Caco-2 (cell line): ENCODE results near the gene PAPOLG. TPM values are rescaled to one million over a fixed set of nuclear protein-coding genes. Genes with fewer than 3 reads are reported as not detected.

Experiments
- BruUV-seq: library from RNA; stranded (reverse); fragments of 400-500 nt; replicated peaks from 2 replicates; lab custom pipeline; 2021; lab: Mats Ljungman, UMichigan
- CTCF ChIA-PET: fragments of 300-600 bp; sonication (Branson Sonifier 250); formaldehyde crosslinking; loops from one replicate; lab custom pipeline; 2022; ENCODE audit warnings: antibody characterized with exemption; lab: Charles Lee
- POLR2A ChIA-PET: fragments of 300-600 bp; sonication (Branson Sonifier 250); formaldehyde crosslinking; loops from one replicate; lab custom pipeline; 2022; ENCODE audit warnings: antibody characterized with exemption; lab: Charles Lee
- DNase-seq, 2 experiments: peaks; one replicate each; pipeline versions ENCODE4 v3.0.0 to v3.0.0-alpha.2; 2020 to 2022
- H3K27me3 ChIP-seq: replicated peaks from 2 replicates; pipeline ENCODE4 v1.6.0; 2011; ENCODE audit warnings: low read length; ENCODE audit not compliant: control insufficient read depth, insufficient read depth
- H3K36me3 ChIP-seq: 2 replicates; pipeline ENCODE4 v1.5.1; 2011; ENCODE audit warnings: low read length; ENCODE audit not compliant: control insufficient read depth, insufficient read depth
- H3K4me1 ChIP-seq: fragments of 250-450 bp; sonication (Bioruptor Pico); 2 replicates; pipeline ENCODE4 v1.5.1; 2020; ENCODE audit warnings: mild to moderate bottlenecking
- H3K4me3 ChIP-seq: 2 replicates; pipeline ENCODE4 v1.5.1; 2011; ENCODE audit warnings: low read depth, mild to moderate bottlenecking, control low read depth, low read length
- H3K9me3 ChIP-seq: fragments of 250-450 bp; sonication (Bioruptor Pico); 2 replicates; pipeline ENCODE4 v1.5.1; 2020; ENCODE audit warnings: mild to moderate bottlenecking, moderate library complexity
- H3K27ac Mint-ChIP-seq: one replicate; pipeline ENCODE4 v1.8.0; 2022; ENCODE audit warnings: mixed read lengths; ENCODE audit not compliant: unreplicated experiment
- H3K27me3 Mint-ChIP-seq: one replicate; pipeline ENCODE4 v1.8.0; 2022; ENCODE audit warnings: mixed read lengths; ENCODE audit not compliant: insufficient read depth, unreplicated experiment
- H3K36me3 Mint-ChIP-seq: one replicate; pipeline ENCODE4 v1.8.0; 2022; ENCODE audit warnings: mild to moderate bottlenecking, mixed read lengths; ENCODE audit not compliant: insufficient read depth, unreplicated experiment
- H3K4me1 Mint-ChIP-seq: one replicate; pipeline ENCODE4 v1.8.0; 2022; ENCODE audit warnings: low read depth, mixed read lengths; ENCODE audit not compliant: unreplicated experiment
- H3K4me3 Mint-ChIP-seq: one replicate; pipeline ENCODE4 v1.8.0; 2022; ENCODE audit warnings: mild to moderate bottlenecking, moderate library complexity, mixed read lengths; ENCODE audit not compliant: unreplicated experiment
- H3K9me3 Mint-ChIP-seq: one replicate; pipeline ENCODE4 v1.8.0; 2022; ENCODE audit warnings: mixed read lengths; ENCODE audit not compliant: unreplicated experiment
- CTCF ChIP-seq, 2 experiments: fragments of 200-600 bp in 1 of 2; IDR thresholded peaks; 1 replicate in 1 of 2; 2 replicates in 1 of 2; pipeline versions ENCODE4 v1.5.1 to v1.8.0; 2011 to 2022; ENCODE audit warnings: antibody characterized with exemption in 1 of 2, control low read depth in 1 of 2, inconsistent platforms in 1 of 2, low read depth in 1 of 2, low read length in 1 of 2, mild to moderate bottlenecking in 1 of 2, moderate library complexity in 1 of 2; ENCODE audit not compliant: insufficient read depth in 1 of 2, severe bottlenecking in 1 of 2, unreplicated experiment in 1 of 2
- intact Hi-C: fragments of 100-400 bp; cut with micrococcal nuclease; formaldehyde crosslinking; loops from one replicate; pipeline ENCODE4 v1.10.0; 2022; ENCODE audit not compliant: unreplicated experiment
- total RNA-seq: library from RNA; stranded (reverse); gene quantifications from 2 replicates; pipeline ENCODE4 v1.2.3, GENCODE V29; 2022

PAPOLG gene
- total RNA-seq, 1 experiment from 2014 or later, result 14.4 TPM

DNA sequence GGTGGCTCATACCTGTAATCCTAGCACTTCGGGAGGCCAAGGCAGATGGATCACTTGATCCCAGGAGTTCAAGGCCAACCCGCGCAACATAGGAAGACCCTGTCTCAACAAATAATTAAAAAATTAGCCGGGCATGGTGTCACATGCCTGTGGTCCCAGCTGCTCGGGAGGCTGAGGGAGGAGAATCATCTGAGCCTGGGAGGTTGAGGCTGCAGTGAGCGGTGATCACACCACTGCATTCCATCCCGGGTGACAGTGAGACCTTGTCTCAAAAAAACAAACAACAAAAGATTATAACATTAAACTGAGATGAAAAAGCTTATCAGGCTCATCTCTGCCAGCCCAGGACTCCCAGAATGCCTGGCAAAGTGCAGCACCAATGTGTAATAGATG is 50.5 kb downstream of the PAPOLG start:
- H3K4me3 Mint-ChIP-seq, result no peak overlapping the region
- no peak for DNase-seq
- Histone ChIP-seq H3K4me3 (no peak overlapping the region), H3K27me3 (no peaks in the 10 kb centered on the region), H3K4me1 (no peaks in the 10 kb centered on the region), H3K9me3 (no peaks in the 10 kb centered on the region), H3K36me3 (no peaks in the 10 kb centered on the region)
- H3K4me1 Mint-ChIP-seq, result peaks cover 6% of the 10 kb centered on the region
- BruUV-seq, result no TSS peak
- no peak overlapping the region for H3K27ac Mint-ChIP-seq
- ChIA-PET POLR2A (no interaction called here), CTCF (no interaction called here)
- no peaks in the 10 kb centered on the region for H3K27me3 Mint-ChIP-seq
- no peak for TF ChIP-seq CTCF (IDR thresholded peaks at IDR 0.05; ENCODE audit: insufficient read depth in 1 of 2, low read depth in 1 of 2, low read length in 1 of 2, severe bottlenecking in 1 of 2, unreplicated experiment in 1 of 2)
- no peaks in the 10 kb centered on the region for H3K36me3 Mint-ChIP-seq
- intact Hi-C loops, result loop anchor here (5.0 kb wide), 1 partner anchor 76 kb away; the partner anchor contains the start of gene REL
- no peaks in the 10 kb centered on the region for H3K9me3 Mint-ChIP-seq

DNA sequence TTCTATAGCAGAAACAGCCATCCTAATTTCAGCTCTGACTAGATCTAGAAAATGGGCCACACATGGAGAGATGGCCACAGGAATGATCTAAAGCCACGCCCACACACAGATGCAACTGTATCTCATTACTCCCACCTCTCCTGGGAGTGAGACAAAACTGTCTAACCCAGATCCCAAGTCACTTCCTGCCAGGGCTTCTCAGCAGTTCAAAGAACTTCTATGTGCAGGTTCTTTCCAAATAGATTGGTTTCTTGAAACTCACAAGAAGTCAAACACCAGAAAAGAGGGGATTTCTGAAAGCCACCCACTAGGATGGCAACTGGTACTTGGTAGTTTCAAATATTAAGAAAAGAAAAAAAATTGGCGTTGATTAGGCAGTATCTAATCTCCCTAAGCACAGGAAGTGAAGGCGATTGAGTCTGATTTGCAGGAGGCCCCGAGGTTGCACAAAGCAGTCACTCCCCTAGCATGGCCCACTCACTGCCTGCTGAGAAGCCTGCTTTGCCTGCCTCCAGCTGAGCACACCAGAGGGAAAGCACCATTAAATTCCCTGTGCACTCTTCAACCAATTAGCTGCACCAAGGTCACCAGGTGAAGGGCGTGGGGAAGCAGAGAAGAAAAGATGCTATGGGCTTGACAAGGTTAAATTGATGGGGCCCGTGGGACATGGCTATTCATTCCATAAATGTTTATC is 51.1 kb downstream of the PAPOLG start:
- ChIA-PET POLR2A (no interaction called here), CTCF (no interaction called here)
- Histone ChIP-seq H3K4me3 (no peak overlapping the region), H3K9me3 (no peaks in the 10 kb centered on the region), H3K36me3 (no peaks in the 10 kb centered on the region), H3K4me1 (no peaks in the 10 kb centered on the region), H3K27me3 (no peaks in the 10 kb centered on the region)
- TF ChIP-seq CTCF (IDR thresholded peaks at IDR 0.05; ENCODE audit: insufficient read depth in 1 of 2, low read depth in 1 of 2, low read length in 1 of 2, severe bottlenecking in 1 of 2, unreplicated experiment in 1 of 2), result no peak
- intact Hi-C loops, result loop anchor here (5.0 kb wide), 1 partner anchor 75 kb away; the partner anchor contains the start of gene REL
- H3K27ac Mint-ChIP-seq, result no peak overlapping the region
- BruUV-seq, result no TSS peak
- DNase-seq, result no peak
- no peak overlapping the region for H3K4me3 Mint-ChIP-seq
- H3K4me1 Mint-ChIP-seq, result peaks cover 6% of the 10 kb centered on the region
- H3K27me3 Mint-ChIP-seq, result no peaks in the 10 kb centered on the region
- no peaks in the 10 kb centered on the region for H3K9me3 Mint-ChIP-seq
- H3K36me3 Mint-ChIP-seq, result no peaks in the 10 kb centered on the region

GRCh38 chr2:60808330-60808801 is 52.3 kb downstream of the PAPOLG start:
- intact Hi-C loops, result loop anchor here (5.0 kb wide), 1 partner anchor 74 kb away; the partner anchor contains the start of gene REL
- POLR2A ChIA-PET, result no interaction called here

More at GRCh38 chr2:60808330-60808801, 52.3 kb downstream of the PAPOLG start:
- Mint-ChIP-seq H3K4me3 (no peak overlapping the region), H3K27me3 (no peaks in the 10 kb centered on the region), H3K36me3 (no peaks in the 10 kb centered on the region), H3K9me3 (no peaks in the 10 kb centered on the region), H3K4me1 (peaks cover 6% of the 10 kb centered on the region), H3K27ac (no peak overlapping the region)
- Histone ChIP-seq H3K27me3 (no peaks in the 10 kb centered on the region), H3K4me1 (no peaks in the 10 kb centered on the region), H3K36me3 (no peaks in the 10 kb centered on the region), H3K9me3 (no peaks in the 10 kb centered on the region), H3K4me3 (no peak overlapping the region)
- CTCF ChIA-PET, result no interaction called here
- no peak for DNase-seq
- no peak for TF ChIP-seq CTCF (IDR thresholded peaks at IDR 0.05; ENCODE audit: insufficient read depth in 1 of 2, low read depth in 1 of 2, low read length in 1 of 2, severe bottlenecking in 1 of 2, unreplicated experiment in 1 of 2)
- no TSS peak for BruUV-seq
